GM12892 (cell line): ENCODE measurements around the gene PFKL.

Source experiments
- DNase-seq: peaks from one replicate; pipeline ENCODE4 v3.0.0; 2011; ENCODE audit not compliant: insufficient read length
- FAIRE-seq: peaks from 2 replicates; lab custom pipeline; 2011; peaks lifted over from hg19 to GRCh38; lab: Jason Lieb, UNC
- POLR2A ChIP-seq: IDR thresholded peaks from 2 replicates; pipeline ENCODE4 v1.6.1; 2011; ENCODE audit warnings: low read depth, low read length, control low read depth
- POLR2AphosphoS5 ChIP-seq: IDR thresholded peaks from 2 replicates; pipeline ENCODE4 v1.6.1; 2011; ENCODE audit warnings: low read depth, low read length, control low read depth
- TAF1 ChIP-seq: IDR thresholded peaks from 2 replicates; pipeline ENCODE4 v1.6.1; 2011; ENCODE audit warnings: low read depth, mild to moderate bottlenecking, control low read depth, low read length, borderline replicate concordance

Gene PFKL

DNA sequence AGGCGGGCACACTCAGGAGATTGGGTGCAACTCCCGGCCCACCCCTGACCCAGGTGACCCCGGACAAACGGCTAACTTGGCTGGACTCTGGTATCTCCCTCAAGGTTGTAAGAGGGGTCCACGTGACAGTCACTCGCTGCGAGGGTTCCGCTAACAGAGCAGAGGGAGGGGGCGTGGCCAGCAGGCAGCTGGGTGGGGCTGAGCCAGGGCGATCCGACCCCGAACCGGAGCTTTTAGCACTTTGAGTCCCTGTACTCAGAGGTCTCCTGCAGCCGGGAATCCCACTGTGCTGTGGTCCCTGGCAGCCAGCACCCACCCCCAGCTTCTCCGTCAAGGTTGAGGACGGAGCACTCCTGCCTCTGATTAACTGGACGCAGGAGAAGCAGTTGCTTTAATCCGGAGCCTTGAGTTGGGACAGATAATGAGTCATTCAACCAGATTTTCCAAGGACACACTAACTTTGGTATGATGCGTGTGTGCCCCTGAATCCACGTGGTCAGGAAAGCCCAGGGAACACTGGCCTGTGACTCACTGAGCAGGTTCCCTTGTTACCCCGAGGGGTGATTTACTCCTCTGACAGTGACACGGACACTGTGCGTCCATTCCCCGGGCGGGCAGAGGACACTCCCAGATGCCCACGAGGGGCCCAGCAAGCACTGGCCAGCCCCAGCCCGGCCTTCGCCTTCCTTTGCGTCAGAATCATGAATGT is 70.3 kb downstream of the PFKL start:
- no peak for FAIRE-seq
- DNase-seq, result no peak
- no peak for TF ChIP-seq POLR2AphosphoS5
- no peak for TF ChIP-seq POLR2A
- no peak for TF ChIP-seq TAF1

DNA sequence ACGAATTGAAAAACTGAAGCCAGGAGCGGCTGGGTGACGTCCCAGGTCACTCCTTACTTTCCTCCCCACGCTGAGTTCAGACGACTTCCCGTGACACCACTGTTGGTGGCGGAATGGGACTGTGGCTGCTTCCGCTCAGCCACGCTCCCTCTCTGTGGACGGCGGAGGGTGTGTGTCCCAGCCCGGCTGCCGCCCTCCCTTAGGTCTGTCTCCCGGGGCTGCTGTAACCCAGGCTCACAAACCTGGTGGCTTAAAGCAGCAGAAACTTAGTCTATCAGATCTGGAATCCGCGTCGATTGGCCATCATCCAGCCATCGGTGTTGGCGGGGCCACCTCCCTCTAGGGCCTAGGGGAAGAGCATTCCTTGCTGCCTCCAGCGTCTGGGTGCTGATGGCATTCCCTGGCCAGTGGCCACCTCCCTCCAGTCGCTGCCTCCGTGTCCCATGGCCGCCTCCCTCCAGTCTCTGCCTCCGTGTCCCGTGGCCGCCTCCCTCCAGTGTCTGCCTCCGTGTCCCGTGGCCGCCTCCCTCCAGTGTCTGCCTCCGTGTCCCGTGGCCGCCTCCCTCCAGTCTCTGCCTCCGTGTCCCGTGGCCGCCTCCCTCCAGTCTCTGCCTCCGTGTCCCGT is 71.0 kb downstream of the PFKL start:
- no peak for FAIRE-seq
- TF ChIP-seq POLR2A (no peak), POLR2AphosphoS5 (no peak), TAF1 (no peak)

GRCh38 chr21:44371596-44371995 is 71.7 kb downstream of the PFKL start:
- TF ChIP-seq TAF1 (no peak), POLR2AphosphoS5 (no peak), POLR2A (no peak)
- FAIRE-seq, result no peak
- DNase-seq, result no peak

More for the DNA sequence above, 71.0 kb downstream of the PFKL start:
- no peak for DNase-seq

DNA sequence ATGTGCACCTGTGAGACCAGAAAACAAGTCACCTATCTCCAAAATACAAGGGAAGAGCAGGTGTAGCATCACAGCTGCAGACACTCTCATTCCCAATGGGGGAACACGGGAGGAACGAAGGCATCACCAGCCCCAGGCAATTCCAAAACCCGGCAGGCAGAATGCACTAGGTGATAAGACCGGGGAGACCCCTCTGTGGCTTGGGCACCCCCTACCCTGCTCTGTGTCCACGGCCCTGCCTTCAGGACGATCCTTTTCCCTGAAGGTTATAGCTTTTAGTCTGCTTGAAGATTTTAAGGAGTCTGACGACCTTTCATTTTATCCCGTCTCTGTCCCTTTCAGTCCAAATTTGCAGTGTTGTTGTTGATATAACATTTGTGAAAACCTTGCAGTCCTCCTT is 72.8 kb downstream of the PFKL start:
- TF ChIP-seq POLR2AphosphoS5 (no peak), POLR2A (no peak), TAF1 (no peak)
- no peak for FAIRE-seq
- DNase-seq, result no peak

- no peak for TF ChIP-seq POLR2AphosphoS5
- no peak for TF ChIP-seq TAF1
- FAIRE-seq (no peak), DNase-seq (no peak)
These were observed 74.9 kb downstream of the PFKL start for GRCh38 chr21:44374601-44375280.

GRCh38 chr21:44375281-44375651 is 75.4 kb downstream of the PFKL start:
- DNase-seq (no peak), FAIRE-seq (no peak)
- TF ChIP-seq TAF1, result no peak
- no peak for TF ChIP-seq POLR2AphosphoS5
- no peak for TF ChIP-seq POLR2A

- TF ChIP-seq TAF1, result no peak
- no peak for TF ChIP-seq POLR2AphosphoS5
- no peak for TF ChIP-seq POLR2A
- FAIRE-seq, result no peak
- no peak for DNase-seq
These were observed 75.9 kb downstream of the PFKL start for GRCh38 chr21:44375761-44376241.

DNA sequence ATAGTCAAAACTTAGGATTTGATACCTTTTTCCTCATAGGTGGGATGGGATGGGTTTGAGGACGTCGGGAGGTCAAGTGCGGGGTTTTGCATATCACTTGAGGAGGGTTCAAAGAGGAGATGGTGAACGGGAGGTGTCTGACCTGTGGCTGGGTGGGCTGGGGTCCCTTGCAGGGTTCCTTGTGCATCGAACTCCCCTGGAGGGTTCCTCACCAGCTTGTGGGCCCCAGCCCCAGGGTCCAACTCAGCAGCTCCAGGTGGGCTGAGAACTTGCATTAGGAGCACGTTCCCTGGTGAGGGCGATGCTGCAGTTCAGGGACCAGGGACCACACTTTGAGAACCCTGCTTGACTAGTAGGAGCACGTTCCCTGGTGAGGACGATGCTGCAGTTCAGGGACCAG is 76.8 kb downstream of the PFKL start:
- TF ChIP-seq POLR2AphosphoS5 (no peak), TAF1 (no peak), POLR2A (no peak)
- DNase-seq, result no peak
- FAIRE-seq, result no peak
